HG03442 (cell line): ENCODE results near the gene CCL22.
A peak's percentile ranks its signal among the peaks of the same experiment; 100 is the strongest.
"Not testable (repeated sequence)": the region's sequence is repeated elsewhere in the genome, so short reads cannot be mapped to it uniquely, and the experiment has no call there.

Source experiments
- ATAC-seq: cut with Tn5 transposase; IDR thresholded peaks from one replicate; pipeline ENCODE4 v1.9.1; 2021; ENCODE audit warnings: mild to moderate bottlenecking, moderate library complexity; ENCODE audit not compliant: unreplicated experiment

The CCL22 gene

GRCh38 chr16:57374067-57374534, 15.5 kb downstream of the CCL22 start:
- ATAC-seq: no peak

- ATAC-seq: not testable (repeated sequence)
Observed at GRCh38 chr16:57374925-57375465, 16.4 kb downstream of the CCL22 start.

GRCh38 chr16:57376313-57376818, 17.8 kb downstream of the CCL22 start:
- no peak for ATAC-seq

GRCh38 chr16:57377080-57377841, 18.7 kb downstream of the CCL22 start:
- peak; percentile 78 for ATAC-seq

DNA sequence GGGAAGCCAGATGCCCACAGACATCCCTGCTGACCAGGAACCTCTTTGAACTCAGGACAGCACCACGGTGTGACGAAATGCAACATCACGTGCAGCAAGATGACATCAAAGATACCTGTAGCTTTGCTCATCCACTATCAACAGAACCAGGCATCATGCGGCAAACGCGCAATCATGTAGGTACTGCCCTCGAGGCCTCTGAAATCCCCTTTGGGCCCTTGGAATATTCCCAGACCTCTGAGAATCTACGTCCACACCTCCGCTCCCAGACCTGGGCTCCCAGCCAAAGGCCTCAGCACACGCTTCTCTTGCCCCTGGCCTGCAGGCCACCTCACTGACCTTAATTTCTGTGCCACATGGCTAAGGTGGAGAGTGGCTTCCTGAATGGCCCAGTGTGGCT, 21.0 kb downstream of the CCL22 start:
- ATAC-seq: no peak

DNA sequence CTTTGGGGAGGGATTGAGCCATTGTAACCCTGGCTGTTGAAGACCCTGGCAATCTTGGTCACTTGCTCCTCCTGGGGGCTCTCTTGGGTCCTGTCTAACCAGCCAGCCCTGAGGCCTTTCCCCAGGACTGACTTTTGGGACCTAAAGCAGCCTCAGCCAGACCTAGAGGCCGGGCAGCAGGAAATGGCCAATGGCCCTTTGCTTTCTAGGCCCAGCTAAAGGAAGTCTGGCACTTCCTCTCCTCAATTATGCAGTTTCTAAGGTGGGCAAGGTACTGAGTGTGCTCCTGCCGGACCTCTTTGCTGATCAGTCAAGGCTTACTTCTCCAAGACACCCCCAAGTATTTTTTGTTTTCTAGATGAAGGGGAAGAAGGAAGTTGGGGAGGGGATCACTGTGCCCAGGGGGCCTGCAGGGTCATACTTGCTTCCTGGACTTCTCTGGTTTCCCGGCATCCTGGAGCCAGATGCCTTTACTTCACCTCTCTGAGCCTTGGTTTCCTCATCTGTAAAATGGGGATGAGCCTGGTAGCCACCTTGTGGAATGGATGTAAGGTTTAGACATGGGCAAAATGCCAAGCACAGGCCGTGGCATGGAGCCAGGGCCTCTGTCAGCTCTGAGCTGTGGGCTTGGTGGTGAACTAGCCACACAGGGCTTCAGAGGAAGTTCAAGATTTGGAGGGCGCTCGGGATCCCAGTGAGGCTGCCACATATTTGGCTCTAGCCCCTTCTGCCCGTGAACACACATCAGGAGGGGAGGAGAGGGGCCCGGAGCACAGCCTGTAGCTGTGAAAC, 22.3 kb downstream of the CCL22 start:
- ATAC-seq: no peak

- ATAC-seq: no peak
Observed at GRCh38 chr16:57381791-57382534, 23.4 kb downstream of the CCL22 start.

- ATAC-seq: no peak
Observed at GRCh38 chr16:57382535-57383275, 24.1 kb downstream of the CCL22 start.

DNA sequence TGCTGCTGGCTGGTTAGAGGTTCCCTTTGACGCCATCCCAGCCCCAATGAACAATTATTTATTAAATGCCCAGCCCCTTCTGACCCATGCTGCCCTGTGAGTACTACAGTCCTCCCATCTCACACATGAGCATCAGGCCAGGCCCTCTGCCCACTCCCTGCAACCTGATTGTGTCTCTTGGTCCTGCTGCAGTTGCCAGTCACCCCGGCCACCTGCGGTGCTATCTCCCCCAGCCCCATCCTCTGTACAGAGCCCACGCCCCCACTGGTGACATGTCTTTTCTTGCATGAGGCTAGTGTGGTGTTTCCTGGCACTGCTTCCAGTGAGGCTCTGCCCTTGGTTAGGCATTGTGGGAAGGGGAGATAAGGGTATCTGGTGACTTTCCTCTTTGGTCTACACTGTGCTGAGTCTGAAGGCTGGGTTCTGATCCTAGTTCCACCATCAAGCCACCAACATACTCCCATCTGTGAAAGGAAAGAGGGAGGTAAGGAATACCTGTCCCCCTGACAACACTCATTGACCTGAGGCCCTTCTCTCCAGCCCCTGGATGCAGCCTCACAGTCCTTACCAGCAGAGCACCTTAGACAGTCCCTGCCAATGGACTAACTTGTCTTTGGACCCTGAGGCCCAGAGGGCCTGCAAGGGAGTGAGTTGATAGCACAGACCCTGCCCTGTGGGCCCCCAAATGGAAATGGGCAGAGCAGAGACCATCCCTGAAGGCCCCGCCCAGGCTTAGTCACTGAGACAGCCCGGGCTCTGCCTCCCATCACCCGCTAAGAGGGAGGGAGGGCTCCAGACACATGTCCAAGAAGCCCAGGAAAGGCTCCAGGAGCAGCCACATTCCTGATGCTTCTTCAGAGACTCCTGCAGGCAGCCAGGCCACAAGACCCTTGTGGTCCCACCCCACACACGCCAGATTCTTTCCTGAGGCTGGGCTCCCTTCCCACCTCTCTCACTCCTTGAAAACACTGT, 25.0 kb downstream of the CCL22 start:
- no peak for ATAC-seq

DNA sequence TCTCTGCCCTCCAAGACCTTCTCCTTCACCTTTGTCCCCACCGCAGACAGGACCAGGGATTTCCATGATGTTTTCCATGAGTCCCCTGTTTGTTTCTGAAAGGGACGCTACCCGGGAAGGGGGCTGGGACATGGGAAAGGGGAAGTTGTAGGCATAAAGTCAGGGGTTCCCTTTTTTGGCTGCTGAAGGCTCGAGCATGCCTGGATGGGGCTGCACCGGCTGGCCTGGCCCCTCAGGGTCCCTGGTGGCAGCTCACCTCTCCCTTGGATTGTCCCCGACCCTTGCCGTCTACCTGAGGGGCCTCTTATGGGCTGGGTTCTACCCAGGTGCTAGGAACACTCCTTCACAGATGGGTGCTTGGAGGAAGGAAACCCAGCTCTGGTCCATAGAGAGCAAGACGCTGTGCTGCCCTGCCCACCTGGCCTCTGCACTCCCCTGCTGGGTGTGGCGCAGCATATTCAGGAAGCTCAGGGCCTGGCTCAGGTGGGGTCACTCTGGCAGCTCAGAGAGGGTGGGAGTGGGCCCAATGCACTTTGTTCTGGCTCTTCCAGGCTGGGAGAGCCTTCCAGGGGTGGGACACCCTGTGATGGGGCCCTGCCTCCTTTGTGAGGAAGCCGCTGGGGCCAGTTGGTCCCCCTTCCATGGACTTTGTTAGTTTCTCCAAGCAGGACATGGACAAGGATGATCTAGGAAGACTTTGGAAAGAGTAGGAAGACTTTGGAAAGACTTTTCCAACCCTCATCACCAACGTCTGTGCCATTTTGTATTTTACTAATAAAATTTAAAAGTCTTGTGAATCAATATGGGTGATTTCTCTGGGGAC, 25.9 kb downstream of the CCL22 start:
- no peak for ATAC-seq

DNA sequence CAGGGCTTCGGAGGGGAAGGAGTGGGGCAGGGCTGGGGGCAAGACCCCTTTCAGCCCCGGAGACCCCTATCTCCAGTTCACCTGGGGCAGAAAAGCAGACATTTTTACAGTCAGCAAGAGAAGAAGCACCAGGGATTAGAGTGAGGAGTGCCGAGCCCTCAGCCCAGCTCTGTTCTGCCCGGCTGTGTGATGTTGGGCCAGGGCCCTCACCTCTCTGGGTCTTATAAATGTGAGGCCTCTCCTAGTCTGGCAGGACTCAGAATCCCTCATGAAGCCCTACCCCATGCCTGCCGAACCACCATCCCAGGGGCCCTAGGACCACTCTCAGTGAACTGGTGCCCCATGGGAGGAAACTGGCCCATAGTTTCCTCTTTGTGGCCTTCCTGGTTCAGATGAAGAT, 26.5 kb downstream of the CCL22 start:
- no peak for ATAC-seq

GRCh38 chr16:57386381-57386951, 27.9 kb downstream of the CCL22 start:
- no peak for ATAC-seq

- ATAC-seq: peak; percentile 21
Observed at GRCh38 chr16:57387598-57388354, 29.2 kb downstream of the CCL22 start.

DNA sequence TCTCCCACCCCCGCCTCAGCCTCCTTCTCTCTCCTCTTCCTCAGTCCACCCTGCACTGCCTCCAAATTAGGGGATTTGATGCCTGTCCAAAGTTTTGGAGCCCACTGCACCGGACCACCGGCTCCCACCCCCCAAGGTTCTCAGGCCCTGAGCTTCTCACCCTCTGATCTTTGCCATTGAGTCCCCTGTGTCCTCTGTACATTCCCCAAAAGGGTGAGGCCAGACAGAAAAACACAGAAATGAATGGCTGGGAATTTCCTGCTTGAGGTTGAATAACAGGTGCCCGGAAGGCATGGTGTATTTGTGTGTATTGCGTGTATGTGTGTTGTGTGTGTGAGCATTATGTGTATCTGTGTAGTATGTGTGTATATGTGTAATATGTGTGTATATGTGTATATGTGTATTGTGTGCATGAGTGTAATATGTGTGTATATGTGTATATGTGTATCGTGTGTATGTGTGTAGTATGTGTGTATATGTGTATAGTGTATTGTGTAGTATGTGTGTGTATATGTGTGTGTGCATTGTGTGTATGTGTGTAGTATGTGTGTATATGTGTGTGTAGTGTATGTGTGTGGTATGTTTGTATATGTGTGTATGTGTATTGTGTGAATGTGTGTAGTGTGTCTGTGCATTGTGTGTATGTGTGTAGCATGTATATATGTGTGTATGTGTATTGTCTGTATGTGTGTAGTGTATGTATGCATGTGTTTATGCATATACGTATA, 29.9 kb downstream of the CCL22 start:
- peak; percentile 34 for ATAC-seq

- ATAC-seq: no peak
Observed at GRCh38 chr16:57389087-57389468, 30.5 kb downstream of the CCL22 start.

- ATAC-seq: no peak
Observed at GRCh38 chr16:57390636-57391295, 32.2 kb downstream of the CCL22 start.
